GM12864 (cell line): ENCODE measurements around the gene TBK1.
"Not testable (repeated sequence)": the region's sequence is repeated elsewhere in the genome, so short reads cannot be mapped to it uniquely, and the experiment has no call there.

Source experiments
- DNase-seq: peaks from one replicate; pipeline ENCODE4 v3.0.0-alpha.2; 2011; ENCODE audit warnings: low read depth
- H3K4me3 ChIP-seq: 2 replicates; pipeline ENCODE4 v1.5.1; 2011; ENCODE audit warnings: mild to moderate bottlenecking, low read depth, low read length, control low read depth
- CTCF ChIP-seq: IDR thresholded peaks from 2 replicates; pipeline ENCODE4 v1.5.1; 2011; ENCODE audit warnings: low read depth, mild to moderate bottlenecking, moderate library complexity, low read length, control low read depth, inconsistent platforms; ENCODE audit errors: missing control alignments

TBK1 gene

GRCh38 chr12:64501486-64501885, 49.6 kb downstream of the TBK1 start:
- no peak for DNase-seq
- no peak for TF ChIP-seq CTCF

GRCh38 chr12:64506955-64507354, 55.0 kb downstream of the TBK1 start:
- no peak for DNase-seq

More at GRCh38 chr12:64501486-64501885, 49.6 kb downstream of the TBK1 start:
- H3K4me3 ChIP-seq: no peak overlapping the region

GRCh38 chr12:64510667-64511066, 58.7 kb downstream of the TBK1 start:
- H3K4me3 ChIP-seq: no peak overlapping the region
- TF ChIP-seq CTCF: no peak
- DNase-seq: no peak

More at GRCh38 chr12:64506955-64507354, 55.0 kb downstream of the TBK1 start:
- no peak for TF ChIP-seq CTCF
- no peak overlapping the region for H3K4me3 ChIP-seq

GRCh38 chr12:64518396-64518795, 66.5 kb downstream of the TBK1 start:
- DNase-seq: no peak
- no peak overlapping the region for H3K4me3 ChIP-seq
- TF ChIP-seq CTCF: no peak

- DNase-seq: no peak
- TF ChIP-seq CTCF: no peak
- H3K4me3 ChIP-seq: no peak overlapping the region
Observed at GRCh38 chr12:64521833-64522232, 69.9 kb downstream of the TBK1 start.

GRCh38 chr12:64522316-64522715, 70.4 kb downstream of the TBK1 start:
- DNase-seq: no peak
- TF ChIP-seq CTCF: no peak
- H3K4me3 ChIP-seq: no peak overlapping the region

- no peak overlapping the region for H3K4me3 ChIP-seq
- no peak for DNase-seq
- no peak for TF ChIP-seq CTCF
Observed at GRCh38 chr12:64522807-64523206, 70.9 kb downstream of the TBK1 start.

- DNase-seq, H3K4me3 ChIP-seq: not testable (repeated sequence)
Observed at GRCh38 chr12:64523565-64524444, 71.9 kb downstream of the TBK1 start.
